ENCODE results near the gene RMC1. TPM values are rescaled to one million over a fixed set of nuclear protein-coding genes. Genes with fewer than 3 reads are reported as not detected.
"Not testable (repeated sequence)": the region's sequence is repeated elsewhere in the genome, so short reads cannot be mapped to it uniquely, and the experiment has no call there.

The RMC1 gene
- total and polyA plus RNA-seq, 12 donors, result 10.2 to 61.7 (median 24.4) TPM

GRCh38 chr18:23575309-23575651 is 72.0 kb downstream of the RMC1 start:
- no peak for DNase-seq
- Histone ChIP-seq H3K4me3 (no peak overlapping the region), H3K4me1 (replicated peaks in 1 of 2) (peaks cover 29 to 70% of the 10 kb centered on the region in 2 donors), H3K27ac (peak overlapping the region in 4 of 5 donors; percentile 73 to 91 (median 82)), H3K36me3 (replicated peaks in 1 of 2) (peaks cover 0 to 20% of the 10 kb centered on the region in 2 donors), H3K27me3 (no peaks in the 10 kb centered on the region), H3K9me3 (replicated peaks in 1 of 3) (no peaks in the 10 kb centered on the region)
- 95 to 98% (median 97%) methylated on average over 6 to 7 of the region's 7 CpGs for WGBS, 4 donors
- TF ChIP-seq POLR2A (IDR thresholded peaks at IDR 0.05), result no peak
- no peak for TF ChIP-seq CTCF (IDR thresholded peaks at IDR 0.05)
- intact Hi-C loops (cut with DNase I), result no loop called here

GRCh38 chr18:23577521-23577920 is 74.2 kb downstream of the RMC1 start:
- H3K27me3 ChIP-seq; H3K36me3 ChIP-seq (replicated peaks in 1 of 2); H3K9me3 ChIP-seq (replicated peaks in 1 of 3); intact Hi-C loops (cut with DNase I); DNase-seq; H3K4me3 ChIP-seq: not testable (repeated sequence)
- Histone ChIP-seq H3K4me1 (replicated peaks in 1 of 2) (peaks cover 33 to 74% of the 10 kb centered on the region in 2 donors), H3K27ac (peak overlapping the region in 1 of 5 donors; percentile 4)
- 96 to 100% (median 97%) methylated on average over 3 to 23 of the region's 24 CpGs; no CpG with 5 or more reads in 1 of the 4 donors for WGBS, 4 donors

GRCh38 chr18:23578067-23578701 is 74.9 kb downstream of the RMC1 start:
- no peak overlapping the region for H3K27ac ChIP-seq
- 84 to 90% (median 89%) methylated on average over 5 to 6 of the region's 6 CpGs for WGBS, 4 donors
- H3K4me3 ChIP-seq, result no peak overlapping the region
- intact Hi-C loops (cut with DNase I), result no loop called here
- H3K36me3 ChIP-seq (replicated peaks in 1 of 2), result no peaks in the 10 kb centered on the region
- H3K9me3 ChIP-seq (replicated peaks in 1 of 3), result no peaks in the 10 kb centered on the region
- no peaks in the 10 kb centered on the region for H3K27me3 ChIP-seq
- DNase-seq, result no peak
- peaks cover 26 to 74% of the 10 kb centered on the region in 2 donors for H3K4me1 ChIP-seq (replicated peaks in 1 of 2)
- TF ChIP-seq CTCF (IDR thresholded peaks at IDR 0.05), result no peak
- no peak for TF ChIP-seq POLR2A (IDR thresholded peaks at IDR 0.05)

- H3K9me3 ChIP-seq (replicated peaks in 1 of 3), result no peaks in the 10 kb centered on the region
- no peaks in the 10 kb centered on the region for H3K27me3 ChIP-seq
- intact Hi-C loops (cut with DNase I), result no loop called here
- no peak for DNase-seq
- H3K36me3 ChIP-seq (replicated peaks in 1 of 2), result no peaks in the 10 kb centered on the region
- 80 to 86% (median 84%) methylated on average over 8 of the region's 8 CpGs for WGBS, 4 donors
- TF ChIP-seq POLR2A (IDR thresholded peaks at IDR 0.05), result no peak
- TF ChIP-seq CTCF (IDR thresholded peaks at IDR 0.05), result no peak
- H3K4me3 ChIP-seq, result no peak overlapping the region
- peak overlapping the region in 4 of 5 donors; percentile 4 to 56 (median 41) for H3K27ac ChIP-seq
- H3K4me1 ChIP-seq (replicated peaks in 1 of 2), result peaks cover 17 to 74% of the 10 kb centered on the region in 2 donors
Observed at GRCh38 chr18:23578891-23579653, 75.8 kb downstream of the RMC1 start.
